ENCODE data around the gene DMD.

- TF ChIP-seq, protein P1, sequence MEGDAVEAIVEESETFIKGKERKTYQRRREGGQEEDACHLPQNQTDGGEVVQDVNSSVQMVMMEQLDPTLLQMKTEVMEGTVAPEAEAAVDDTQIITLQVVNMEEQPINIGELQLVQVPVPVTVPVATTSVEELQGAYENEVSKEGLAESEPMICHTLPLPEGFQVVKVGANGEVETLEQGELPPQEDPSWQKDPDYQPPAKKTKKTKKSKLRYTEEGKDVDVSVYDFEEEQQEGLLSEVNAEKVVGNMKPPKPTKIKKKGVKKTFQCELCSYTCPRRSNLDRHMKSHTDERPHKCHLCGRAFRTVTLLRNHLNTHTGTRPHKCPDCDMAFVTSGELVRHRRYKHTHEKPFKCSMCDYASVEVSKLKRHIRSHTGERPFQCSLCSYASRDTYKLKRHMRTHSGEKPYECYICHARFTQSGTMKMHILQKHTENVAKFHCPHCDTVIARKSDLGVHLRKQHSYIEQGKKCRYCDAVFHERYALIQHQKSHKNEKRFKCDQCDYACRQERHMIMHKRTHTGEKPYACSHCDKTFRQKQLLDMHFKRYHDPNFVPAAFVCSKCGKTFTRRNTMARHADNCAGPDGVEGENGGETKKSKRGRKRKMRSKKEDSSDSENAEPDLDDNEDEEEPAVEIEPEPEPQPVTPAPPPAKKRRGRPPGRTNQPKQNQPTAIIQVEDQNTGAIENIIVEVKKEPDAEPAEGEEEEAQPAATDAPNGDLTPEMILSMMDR (conservative IDR thresholded peaks at IDR 0.05 in 1 of 2, IDR thresholded peaks at IDR 0.05 in 1 of 2; ENCODE audit: low read depth in 1 of 2, low read length in 2 of 2) = no peak
- no peak for TF ChIP-seq EZH2 (IDR thresholded peaks at IDR 0.05; ENCODE audit: low read length, missing control alignments)
These were observed 336.5 kb downstream of the DMD start for GRCh38 chrX:32874839-32875238.
